Chondrocyte (in vitro differentiated cells): ENCODE results near the gene ATP8B3. TPM values are rescaled to one million over a fixed set of nuclear protein-coding genes. Genes with fewer than 3 reads are reported as not detected.

Experiments used
- DNase-seq: peaks from one replicate; pipeline ENCODE4 v3.0.0; 2021; ENCODE audit warnings: mixed read lengths, low spot score
- H3K27ac Mint-ChIP-seq: one replicate; pipeline ENCODE4 v1.8.0; 2021; ENCODE audit warnings: mild to moderate bottlenecking, moderate library complexity, mixed read lengths; ENCODE audit not compliant: unreplicated experiment
- H3K27me3 Mint-ChIP-seq: 2 replicates; pipeline ENCODE4 v1.8.0; 2021; ENCODE audit warnings: low read depth, mixed read lengths
- H3K36me3 Mint-ChIP-seq: 2 replicates; pipeline ENCODE4 v1.8.0; 2021; ENCODE audit warnings: low read depth, mixed read lengths
- H3K4me1 Mint-ChIP-seq: 2 replicates; pipeline ENCODE4 v1.8.0; 2021; ENCODE audit warnings: low read depth, mild to moderate bottlenecking, mixed read lengths
- H3K4me3 Mint-ChIP-seq: one replicate; pipeline ENCODE4 v1.8.0; 2021; ENCODE audit warnings: mild to moderate bottlenecking, moderate library complexity, mixed read lengths; ENCODE audit not compliant: unreplicated experiment
- H3K9me3 Mint-ChIP-seq: 2 replicates; pipeline ENCODE4 v1.8.0; 2021; ENCODE audit warnings: low read depth, mixed read lengths
- total RNA-seq: library from RNA; stranded (reverse); gene quantifications from 3 replicates; pipeline ENCODE4 v1.2.1, GENCODE V29; 2021
- TF ChIP-seq, protein P1 (sequence below): fragments of 200-600 bp; sonication (generic); IDR thresholded peaks from 2 replicates; pipeline ENCODE4 v1.5.0; 2021; ENCODE audit warnings: antibody characterized with exemption, mild to moderate bottlenecking, moderate library complexity

Gene ATP8B3
- total RNA-seq, 1 donor from 2014 or later = 5.7 TPM

DNA sequence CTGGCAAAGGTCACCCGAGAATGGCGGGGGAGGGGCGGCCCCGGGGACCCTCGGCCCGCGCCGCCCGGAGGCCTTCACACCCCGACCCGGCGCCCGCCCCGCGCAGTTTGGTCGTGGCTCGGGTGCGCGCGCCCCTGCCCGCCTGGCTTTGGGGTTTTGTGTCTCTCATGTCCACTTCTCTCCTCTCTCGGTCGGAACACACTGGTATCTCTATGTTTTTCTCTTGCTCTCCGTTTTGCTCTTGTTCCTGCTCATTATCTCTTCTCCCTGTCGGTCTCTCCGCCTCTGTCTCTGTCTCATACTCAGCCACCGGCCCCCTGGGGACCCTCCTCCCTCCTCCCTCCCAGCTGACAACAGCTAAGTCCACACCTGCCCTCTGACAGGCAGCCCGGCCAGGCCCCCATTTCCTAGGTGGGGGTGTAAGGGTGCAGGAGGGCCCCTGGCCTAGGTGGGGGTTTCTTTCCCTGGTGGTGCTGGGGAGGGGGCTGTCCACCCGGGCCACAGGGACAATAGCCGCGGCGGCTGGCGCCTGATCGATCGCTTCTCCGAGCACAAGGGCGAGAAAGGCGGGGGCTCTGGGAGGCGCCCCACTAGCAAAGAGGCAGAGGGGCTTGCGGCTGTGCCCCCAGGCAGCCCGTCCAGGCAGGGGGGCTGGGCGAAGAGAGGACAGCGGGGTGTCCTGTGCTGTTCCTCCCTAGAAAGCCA, 56.5 kb downstream of the ATP8B3 start:
- Mint-ChIP-seq H3K9me3 (no peaks in the 10 kb centered on the region), H3K27ac (no peak overlapping the region), H3K27me3 (peaks cover 50% of the 10 kb centered on the region), H3K4me3 (no peak overlapping the region), H3K36me3 (no peaks in the 10 kb centered on the region), H3K4me1 (peaks cover 3% of the 10 kb centered on the region)
- TF ChIP-seq, protein P1, sequence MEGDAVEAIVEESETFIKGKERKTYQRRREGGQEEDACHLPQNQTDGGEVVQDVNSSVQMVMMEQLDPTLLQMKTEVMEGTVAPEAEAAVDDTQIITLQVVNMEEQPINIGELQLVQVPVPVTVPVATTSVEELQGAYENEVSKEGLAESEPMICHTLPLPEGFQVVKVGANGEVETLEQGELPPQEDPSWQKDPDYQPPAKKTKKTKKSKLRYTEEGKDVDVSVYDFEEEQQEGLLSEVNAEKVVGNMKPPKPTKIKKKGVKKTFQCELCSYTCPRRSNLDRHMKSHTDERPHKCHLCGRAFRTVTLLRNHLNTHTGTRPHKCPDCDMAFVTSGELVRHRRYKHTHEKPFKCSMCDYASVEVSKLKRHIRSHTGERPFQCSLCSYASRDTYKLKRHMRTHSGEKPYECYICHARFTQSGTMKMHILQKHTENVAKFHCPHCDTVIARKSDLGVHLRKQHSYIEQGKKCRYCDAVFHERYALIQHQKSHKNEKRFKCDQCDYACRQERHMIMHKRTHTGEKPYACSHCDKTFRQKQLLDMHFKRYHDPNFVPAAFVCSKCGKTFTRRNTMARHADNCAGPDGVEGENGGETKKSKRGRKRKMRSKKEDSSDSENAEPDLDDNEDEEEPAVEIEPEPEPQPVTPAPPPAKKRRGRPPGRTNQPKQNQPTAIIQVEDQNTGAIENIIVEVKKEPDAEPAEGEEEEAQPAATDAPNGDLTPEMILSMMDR = no peak
- no peak for DNase-seq

- Mint-ChIP-seq H3K36me3 (no peaks in the 10 kb centered on the region), H3K27me3 (peaks cover 51% of the 10 kb centered on the region), H3K9me3 (no peaks in the 10 kb centered on the region), H3K4me1 (peaks cover 3% of the 10 kb centered on the region), H3K27ac (no peak overlapping the region), H3K4me3 (no peak overlapping the region)
- TF ChIP-seq, protein P1 = no peak
- DNase-seq = no peak
Observed at GRCh38 chr19:1754636-1755466, 57.2 kb downstream of the ATP8B3 start.

DNA sequence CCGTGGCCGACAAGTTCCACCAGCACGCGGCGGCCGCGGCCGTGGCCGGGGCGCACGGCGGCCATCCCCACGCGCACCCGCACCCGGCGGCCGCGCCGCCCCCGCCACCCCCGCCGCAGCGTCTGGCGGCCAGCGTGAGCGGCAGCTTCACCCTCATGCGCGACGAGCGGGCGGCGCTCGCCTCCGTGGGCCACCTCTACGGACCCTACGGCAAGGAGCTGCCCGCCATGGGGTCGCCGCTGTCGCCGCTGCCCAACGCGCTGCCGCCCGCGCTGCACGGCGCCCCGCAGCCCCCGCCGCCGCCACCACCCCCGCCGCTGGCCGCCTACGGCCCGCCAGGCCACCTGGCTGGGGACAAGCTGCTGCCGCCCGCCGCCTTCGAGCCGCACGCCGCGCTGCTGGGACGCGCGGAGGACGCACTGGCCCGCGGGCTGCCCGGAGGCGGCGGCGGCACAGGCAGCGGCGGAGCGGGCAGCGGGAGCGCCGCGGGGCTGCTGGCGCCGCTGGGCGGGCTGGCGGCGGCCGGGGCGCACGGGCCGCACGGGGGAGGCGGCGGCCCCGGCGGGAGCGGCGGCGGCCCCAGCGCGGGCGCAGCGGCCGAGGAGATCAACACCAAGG, 57.9 kb downstream of the ATP8B3 start:
- Mint-ChIP-seq H3K27ac (no peak overlapping the region), H3K27me3 (peaks cover 49% of the 10 kb centered on the region), H3K4me3 (no peak overlapping the region), H3K9me3 (no peaks in the 10 kb centered on the region), H3K36me3 (no peaks in the 10 kb centered on the region), H3K4me1 (peaks cover 3% of the 10 kb centered on the region)
- no peak for DNase-seq
- TF ChIP-seq, protein P1 = no peak

GRCh38 chr19:1752757-1753728, 59.0 kb downstream of the ATP8B3 start, which contains the start of gene ONECUT3:
TSS of gene ONECUT3 (plus strand) at chr19:1753506. CDS start at chr19:1753663, 157 bp downstream.
- no peak within 1 kb of the TSS for H3K27ac Mint-ChIP-seq
- H3K4me3 Mint-ChIP-seq = no peak within 1 kb of the TSS
- no peaks in the 10 kb centered on the region for H3K9me3 Mint-ChIP-seq
- H3K4me1 Mint-ChIP-seq = peaks cover 3% of the 10 kb centered on the region
- no peaks in the 10 kb centered on the region for H3K36me3 Mint-ChIP-seq
- DNase-seq = no peak
- TF ChIP-seq, protein P1 = no peak
- peaks cover 44% of the 10 kb centered on the region for H3K27me3 Mint-ChIP-seq
